Measurements from ENCODE around the gene BAIAP2. TPM values are rescaled to one million over a fixed set of nuclear protein-coding genes. Genes with fewer than 3 reads are reported as not detected.

Gene BAIAP2
- total RNA-seq, 1 donor from 2014 or later = 48.9 TPM

- Mint-ChIP-seq H3K9me3 (no peaks in the 10 kb centered on the region), H3K27me3 (ENCODE audit: low read depth) (peaks cover 29% of the 10 kb centered on the region), H3K4me3 (no peak overlapping the region), H3K36me3 (peaks cover 6% of the 10 kb centered on the region), H3K4me1 (peaks cover 16% of the 10 kb centered on the region), H3K27ac (no peak overlapping the region)
- DNase-seq (ENCODE audit: low spot score in 2 of 2, unreplicated experiment in 2 of 2) = no peak
- TF ChIP-seq CTCF (IDR thresholded peaks at IDR 0.05; ENCODE audit: unreplicated experiment) = no peak
Observed at GRCh38 chr17:80999536-81000333, 35.2 kb upstream of the BAIAP2 start.

GRCh38 chr17:81000334-81000630, 34.7 kb upstream of the BAIAP2 start:
- Mint-ChIP-seq H3K27me3 (ENCODE audit: low read depth) (peaks cover 35% of the 10 kb centered on the region), H3K4me1 (peaks cover 16% of the 10 kb centered on the region), H3K36me3 (peaks cover 6% of the 10 kb centered on the region), H3K4me3 (no peak overlapping the region), H3K9me3 (no peaks in the 10 kb centered on the region), H3K27ac (no peak overlapping the region)
- no peak for TF ChIP-seq CTCF (IDR thresholded peaks at IDR 0.05; ENCODE audit: unreplicated experiment)
- no peak for DNase-seq (ENCODE audit: low spot score in 2 of 2, unreplicated experiment in 2 of 2)

- no peak for TF ChIP-seq CTCF (IDR thresholded peaks at IDR 0.05; ENCODE audit: unreplicated experiment)
- no peak overlapping the region for H3K27ac Mint-ChIP-seq
- H3K9me3 Mint-ChIP-seq = no peaks in the 10 kb centered on the region
- no peak overlapping the region for H3K4me3 Mint-ChIP-seq
- peaks cover 16% of the 10 kb centered on the region for H3K4me1 Mint-ChIP-seq
- no peak for DNase-seq (ENCODE audit: low spot score in 2 of 2, unreplicated experiment in 2 of 2)
- H3K36me3 Mint-ChIP-seq = peaks cover 1% of the 10 kb centered on the region
- H3K27me3 Mint-ChIP-seq (ENCODE audit: low read depth) = peaks cover 40% of the 10 kb centered on the region
Observed at GRCh38 chr17:81000631-81001357, 34.2 kb upstream of the BAIAP2 start.

DNA sequence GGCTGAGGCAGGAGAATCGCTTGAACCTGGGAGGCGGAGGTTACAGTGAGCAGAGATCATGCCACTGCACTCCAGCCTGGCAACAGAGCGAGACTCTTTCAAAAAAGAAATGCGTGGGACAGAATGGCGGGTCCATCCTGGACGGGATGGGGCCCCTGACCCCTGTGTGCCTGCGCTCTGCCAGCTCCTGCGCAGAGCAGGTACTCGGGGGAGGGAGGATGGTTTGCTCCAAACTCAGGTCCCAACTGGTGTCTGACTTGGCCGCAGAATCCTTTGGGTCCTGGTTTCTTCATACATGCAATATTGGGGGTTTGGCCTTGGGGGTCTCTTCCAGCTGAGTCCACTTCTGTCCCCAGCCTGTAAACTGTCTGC, 33.0 kb upstream of the BAIAP2 start:
- DNase-seq (ENCODE audit: low spot score in 2 of 2, unreplicated experiment in 2 of 2) = no peak
- H3K4me3 Mint-ChIP-seq = no peak overlapping the region
- no peak for TF ChIP-seq CTCF (IDR thresholded peaks at IDR 0.05; ENCODE audit: unreplicated experiment)
- H3K27me3 Mint-ChIP-seq (ENCODE audit: low read depth) = peaks cover 51% of the 10 kb centered on the region
- H3K4me1 Mint-ChIP-seq = peaks cover 16% of the 10 kb centered on the region
- H3K36me3 Mint-ChIP-seq = no peaks in the 10 kb centered on the region
- no peaks in the 10 kb centered on the region for H3K9me3 Mint-ChIP-seq
- no peak overlapping the region for H3K27ac Mint-ChIP-seq

- H3K27ac Mint-ChIP-seq = no peak overlapping the region
- DNase-seq (ENCODE audit: low spot score in 2 of 2, unreplicated experiment in 2 of 2) = no peak
- no peak for TF ChIP-seq CTCF (IDR thresholded peaks at IDR 0.05; ENCODE audit: unreplicated experiment)
- peak overlapping the region; percentile 51 for H3K4me3 Mint-ChIP-seq
- peaks cover 57% of the 10 kb centered on the region for H3K27me3 Mint-ChIP-seq (ENCODE audit: low read depth)
- peaks cover 16% of the 10 kb centered on the region for H3K4me1 Mint-ChIP-seq
- no peaks in the 10 kb centered on the region for H3K9me3 Mint-ChIP-seq
- H3K36me3 Mint-ChIP-seq = no peaks in the 10 kb centered on the region
Observed at GRCh38 chr17:81002409-81003361, 32.3 kb upstream of the BAIAP2 start.
